ENCODE data around the gene RAB43.
"Not testable (repeated sequence)": the region's sequence is repeated elsewhere in the genome, so short reads cannot be mapped to it uniquely, and the experiment has no call there.

Gene RAB43

GRCh38 chr3:129114455-129114854 is 7.1 kb downstream of the RAB43 start:
- in situ Hi-C loops (cut with HindIII; ENCODE audit: low sequenced_read_pairs): no loop called here
- TF ChIP-seq CTCF (IDR thresholded peaks at IDR 0.05; ENCODE audit: low read depth, low read length): no peak
- DNase-seq (ENCODE audit: low read depth, low spot score): no peak
- H3K4me3 ChIP-seq (ENCODE audit: low read depth, low read length): no peak overlapping the region

GRCh38 chr3:129112308-129113052 is 9.1 kb downstream of the RAB43 start:
- in situ Hi-C loops (cut with HindIII; ENCODE audit: low sequenced_read_pairs): no loop called here
- peak; percentile 68 for DNase-seq (ENCODE audit: low read depth, low spot score)
- H3K4me3 ChIP-seq (ENCODE audit: low read depth, low read length): no peak overlapping the region
- TF ChIP-seq CTCF (IDR thresholded peaks at IDR 0.05; ENCODE audit: low read depth, low read length): no peak

- H3K4me3 ChIP-seq (ENCODE audit: low read depth, low read length); in situ Hi-C loops (cut with HindIII; ENCODE audit: low sequenced_read_pairs); DNase-seq (ENCODE audit: low read depth, low spot score): not testable (repeated sequence)
These were observed 10.4 kb downstream of the RAB43 start for GRCh38 chr3:129111076-129111780.

- no peak for DNase-seq (ENCODE audit: low read depth, low spot score)
These were observed 13.8 kb downstream of the RAB43 start for GRCh38 chr3:129107793-129108192.

GRCh38 chr3:129106866-129107565 is 14.6 kb downstream of the RAB43 start:
- no peak for TF ChIP-seq CTCF (IDR thresholded peaks at IDR 0.05; ENCODE audit: low read depth, low read length)
- no peak overlapping the region for H3K4me3 ChIP-seq (ENCODE audit: low read depth, low read length)
- in situ Hi-C loops (cut with HindIII; ENCODE audit: low sequenced_read_pairs): no loop called here
- DNase-seq (ENCODE audit: low read depth, low spot score): no peak

More at GRCh38 chr3:129107793-129108192, 13.8 kb downstream of the RAB43 start:
- no peak overlapping the region for H3K4me3 ChIP-seq (ENCODE audit: low read depth, low read length)
- TF ChIP-seq CTCF (IDR thresholded peaks at IDR 0.05; ENCODE audit: low read depth, low read length): no peak
- in situ Hi-C loops (cut with HindIII; ENCODE audit: low sequenced_read_pairs): no loop called here

GRCh38 chr3:129106320-129106719 is 15.3 kb downstream of the RAB43 start:
- no peak overlapping the region for H3K4me3 ChIP-seq (ENCODE audit: low read depth, low read length)
- no peak for TF ChIP-seq CTCF (IDR thresholded peaks at IDR 0.05; ENCODE audit: low read depth, low read length)
- DNase-seq (ENCODE audit: low read depth, low spot score): no peak
- in situ Hi-C loops (cut with HindIII; ENCODE audit: low sequenced_read_pairs): no loop called here
